ENCODE data around the gene BRF1.
A peak's percentile ranks its signal among the peaks of the same experiment; 100 is the strongest.
"Not testable (repeated sequence)": the region's sequence is repeated elsewhere in the genome, so short reads cannot be mapped to it uniquely, and the experiment has no call there.

Gene BRF1, protein sequence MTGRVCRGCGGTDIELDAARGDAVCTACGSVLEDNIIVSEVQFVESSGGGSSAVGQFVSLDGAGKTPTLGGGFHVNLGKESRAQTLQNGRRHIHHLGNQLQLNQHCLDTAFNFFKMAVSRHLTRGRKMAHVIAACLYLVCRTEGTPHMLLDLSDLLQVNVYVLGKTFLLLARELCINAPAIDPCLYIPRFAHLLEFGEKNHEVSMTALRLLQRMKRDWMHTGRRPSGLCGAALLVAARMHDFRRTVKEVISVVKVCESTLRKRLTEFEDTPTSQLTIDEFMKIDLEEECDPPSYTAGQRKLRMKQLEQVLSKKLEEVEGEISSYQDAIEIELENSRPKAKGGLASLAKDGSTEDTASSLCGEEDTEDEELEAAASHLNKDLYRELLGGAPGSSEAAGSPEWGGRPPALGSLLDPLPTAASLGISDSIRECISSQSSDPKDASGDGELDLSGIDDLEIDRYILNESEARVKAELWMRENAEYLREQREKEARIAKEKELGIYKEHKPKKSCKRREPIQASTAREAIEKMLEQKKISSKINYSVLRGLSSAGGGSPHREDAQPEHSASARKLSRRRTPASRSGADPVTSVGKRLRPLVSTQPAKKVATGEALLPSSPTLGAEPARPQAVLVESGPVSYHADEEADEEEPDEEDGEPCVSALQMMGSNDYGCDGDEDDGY

DNA sequence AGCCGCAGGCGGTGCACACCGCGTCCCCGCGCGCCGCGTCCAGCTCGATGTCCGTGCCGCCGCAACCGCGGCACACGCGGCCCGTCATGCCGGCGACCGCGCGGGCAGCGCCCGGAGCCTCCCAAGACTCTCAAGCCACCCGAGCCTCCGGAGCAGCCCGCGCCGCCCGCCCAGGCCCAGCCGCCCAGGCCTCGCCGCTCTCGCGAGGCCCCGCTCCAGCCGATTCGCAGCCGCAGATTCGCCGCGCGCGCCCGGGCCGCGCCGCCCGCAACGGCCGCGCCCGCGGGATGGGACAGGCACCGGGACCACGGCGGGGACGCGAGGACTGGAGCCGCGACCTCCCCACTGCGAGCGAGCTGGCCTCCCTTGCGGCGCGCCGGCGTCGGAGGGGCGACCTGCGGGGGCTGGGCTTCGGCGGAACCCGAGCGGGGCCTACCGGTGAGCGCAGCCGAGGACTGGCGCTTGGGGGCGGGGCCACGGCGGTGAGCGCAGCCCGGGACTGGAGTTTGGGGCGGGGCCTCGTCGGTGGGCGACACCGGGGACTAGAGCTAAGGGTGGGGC, at the start of gene BRF1:
TSS of gene BRF1 (minus strand) at position 460 of the 561 bp plus-strand sequence. CDS start at position 88, 372 bp downstream.
- intact Hi-C loops (cut with DNase I): loop anchor here (1.0 kb wide), 1 partner anchor 14 kb away; the partner anchor contains the start of gene PACS2
- peak; percentile 74 to 98 (median 87) for DNase-seq

DNA sequence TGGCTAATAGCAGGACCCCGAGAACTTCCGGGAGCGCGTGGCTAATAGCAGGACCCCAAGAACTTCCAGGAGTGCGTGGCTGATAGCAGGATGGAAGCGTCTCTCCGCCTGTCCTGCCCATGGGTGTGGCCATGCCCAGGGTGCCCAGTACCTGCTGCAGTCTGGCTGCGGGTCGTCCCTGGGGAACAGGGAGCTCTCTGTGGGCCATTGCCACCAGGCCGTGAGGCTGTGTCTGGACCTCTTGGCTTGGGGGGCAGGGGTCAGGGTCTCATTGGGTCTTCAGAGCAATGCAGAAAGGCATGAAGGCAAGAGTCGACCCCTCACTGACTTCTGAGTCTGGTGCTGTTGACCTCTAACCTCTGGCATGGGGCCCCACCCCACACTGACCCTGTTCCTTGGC, 49.2 kb upstream of the BRF1 start:
- DNase-seq: no peak
- intact Hi-C loops (cut with DNase I): loop anchor here (5.0 kb wide), 1 partner anchor 38 kb away; the partner anchor contains the start of gene PACS2

DNA sequence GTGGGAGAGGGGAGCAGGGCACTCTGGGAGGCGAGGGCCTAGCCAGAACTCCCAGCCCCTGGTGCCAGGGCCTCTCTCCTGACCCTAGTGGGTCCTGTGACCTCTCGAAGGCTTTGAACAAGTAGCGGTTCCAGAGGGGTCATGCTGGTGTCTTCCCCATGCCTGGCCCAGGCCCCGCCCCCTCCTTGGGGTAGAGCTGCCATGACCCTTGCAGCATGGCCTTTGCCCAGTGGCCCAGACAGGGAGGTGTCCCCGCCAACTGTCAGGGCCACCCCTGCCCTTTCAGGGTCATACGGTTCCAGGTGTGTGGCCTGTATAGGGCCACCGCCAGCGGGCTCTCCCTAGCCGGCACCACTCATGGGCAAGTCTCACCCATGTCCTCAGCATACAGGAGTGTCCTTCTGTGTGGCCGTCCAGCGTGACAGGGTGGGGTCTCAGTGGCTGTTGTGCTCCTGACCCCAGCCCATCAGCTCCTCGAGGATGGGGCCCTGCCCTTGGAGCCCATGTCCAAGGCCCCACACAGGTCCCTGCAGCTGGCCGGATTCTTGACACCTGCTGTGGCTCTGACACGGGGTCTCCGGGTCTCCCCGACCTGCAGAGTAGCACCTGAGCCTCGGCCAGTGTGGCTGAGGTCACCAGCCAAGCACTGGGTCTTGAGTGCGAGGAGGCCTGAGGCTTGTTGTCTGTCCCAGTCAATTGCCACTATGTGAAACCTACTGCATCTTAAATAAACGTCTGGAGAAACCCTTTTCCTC, 48.3 kb upstream of the BRF1 start:
- intact Hi-C loops (cut with DNase I): no loop called here
- DNase-seq: peak in 1 of 10 donors; percentile 81

DNA sequence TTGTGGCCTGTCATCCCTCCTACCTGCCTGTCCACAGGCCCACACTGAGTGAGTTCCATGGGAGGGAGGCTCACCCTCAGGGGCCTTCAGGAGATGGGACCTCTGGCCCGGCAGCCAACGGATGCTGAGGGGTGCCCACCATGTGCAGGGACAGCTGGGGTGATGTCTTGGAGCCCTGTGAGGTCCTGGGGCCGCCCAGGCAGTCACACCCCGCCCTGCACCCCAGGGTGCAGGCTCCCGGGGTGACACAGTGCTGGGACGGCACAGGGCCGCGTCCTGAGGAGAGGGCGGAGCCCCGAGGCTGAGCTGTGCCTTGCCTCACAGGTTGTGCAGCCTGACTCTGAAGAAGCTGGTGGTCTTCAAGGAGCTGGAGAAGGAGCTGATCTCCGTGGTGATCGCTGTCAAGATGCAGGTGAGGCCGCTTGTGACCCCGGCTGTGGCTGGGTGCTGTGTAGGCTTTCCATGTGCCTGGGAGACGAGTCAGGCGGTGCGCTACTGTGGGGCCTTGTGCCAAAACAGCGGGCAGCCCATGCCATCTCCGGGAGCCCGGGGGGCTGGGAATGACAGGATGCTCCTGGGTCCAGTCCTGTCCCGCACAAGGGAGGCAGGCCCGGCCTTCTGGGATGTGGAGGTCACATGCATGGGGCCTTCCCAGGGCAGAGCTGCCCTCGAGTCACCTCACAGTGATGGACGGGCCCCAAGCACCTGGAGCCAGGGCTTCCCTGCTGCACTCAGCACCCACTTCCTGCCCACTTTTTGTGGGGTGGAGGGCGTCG, 47.6 kb upstream of the BRF1 start:
- DNase-seq: peak in 2 of 10 donors; percentile 67 to 89
- intact Hi-C loops (cut with DNase I): no loop called here

DNA sequence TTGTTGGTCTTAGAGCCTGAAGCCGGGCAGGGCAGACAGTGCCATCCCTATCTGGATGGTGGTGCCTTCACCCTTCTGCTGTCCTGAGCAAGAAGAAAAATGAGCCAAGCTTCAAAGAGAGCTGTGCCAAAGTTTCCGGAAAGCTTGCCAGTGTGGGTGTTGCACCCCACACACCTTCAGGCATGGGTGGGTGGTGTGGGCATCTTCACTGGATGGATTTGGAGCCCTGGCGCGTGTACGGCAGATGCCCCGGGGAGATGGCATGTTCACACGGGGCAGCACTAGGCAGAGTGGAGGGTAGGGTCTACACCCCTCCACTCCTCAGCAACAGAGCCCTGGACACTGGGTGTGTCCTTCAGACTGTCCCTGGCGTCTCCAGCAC, 46.8 kb upstream of the BRF1 start:
- peak in 2 of 10 donors; percentile 58 to 74 for DNase-seq
- intact Hi-C loops (cut with DNase I): no loop called here

DNA sequence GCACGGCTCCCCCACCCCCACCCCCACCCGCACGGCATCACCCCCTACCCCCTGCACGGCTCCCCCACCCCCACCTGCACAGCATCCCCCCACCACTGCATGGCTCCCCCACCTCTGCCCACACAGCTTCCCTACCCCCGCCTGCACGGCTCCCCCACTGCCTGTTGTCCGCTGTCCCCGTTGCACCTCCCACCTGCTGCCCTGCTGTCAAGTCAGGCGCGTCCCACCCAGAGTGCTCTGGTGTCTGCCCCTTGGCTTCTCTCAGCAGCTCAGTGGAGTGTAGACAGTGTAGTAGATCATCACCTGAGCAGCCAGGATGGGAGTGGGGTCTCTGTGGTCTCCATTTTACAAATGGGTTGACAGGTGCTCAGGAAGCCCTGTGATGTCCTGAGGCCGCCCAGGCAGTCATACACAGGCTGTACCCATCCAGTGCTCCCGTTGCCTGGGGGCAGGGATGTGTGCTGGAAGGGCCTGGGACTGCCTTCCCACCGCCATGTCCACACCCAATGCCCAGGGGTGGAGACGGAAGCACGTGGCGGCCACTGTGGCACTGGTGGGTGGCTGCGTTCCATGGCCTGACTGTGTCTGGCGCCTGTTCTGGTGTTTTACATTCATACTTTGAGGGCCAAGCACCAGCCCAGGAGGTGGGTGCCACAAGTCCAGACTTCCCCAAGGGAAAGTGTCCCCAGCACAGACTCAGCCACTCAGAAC, 46.2 kb upstream of the BRF1 start:
- DNase-seq: peak in 1 of 10 donors; percentile 74
- intact Hi-C loops (cut with DNase I): no loop called here

DNA sequence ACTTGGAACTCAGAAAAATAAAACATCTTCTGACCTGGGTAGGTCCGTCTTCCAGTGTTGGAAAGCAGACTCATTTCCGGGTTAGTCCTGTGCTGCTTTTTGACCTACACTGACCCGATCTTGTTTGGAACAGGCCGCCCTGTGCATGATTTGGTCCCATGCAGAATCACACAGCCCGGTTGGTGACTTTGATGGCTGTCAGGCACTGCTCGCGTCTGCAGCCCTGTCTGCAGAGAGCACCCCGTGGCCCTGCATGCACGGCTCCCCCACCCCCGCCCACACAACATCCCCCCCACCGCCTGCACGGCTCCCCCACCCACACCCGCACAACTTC, 45.4 kb upstream of the BRF1 start:
- intact Hi-C loops (cut with DNase I): no loop called here
- no peak for DNase-seq

DNA sequence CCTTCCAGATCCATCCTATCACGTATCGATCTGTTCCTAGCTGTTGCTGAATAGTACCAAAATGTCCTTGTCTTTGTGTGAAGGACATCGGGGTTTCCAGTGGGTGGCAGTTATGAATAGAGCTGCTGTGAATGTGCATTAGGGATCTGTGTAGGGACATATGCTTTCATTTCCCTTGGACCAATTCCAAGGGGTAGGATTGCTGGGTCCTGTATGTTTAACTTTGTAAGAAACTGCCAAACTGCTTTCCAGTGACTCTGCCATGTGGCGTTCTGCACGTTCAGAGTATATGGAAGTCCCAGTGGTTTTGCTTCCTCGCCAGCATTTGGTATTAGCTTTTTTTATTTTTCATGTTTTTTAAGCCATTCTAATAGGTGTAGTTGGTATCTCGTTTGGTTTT, 42.4 kb upstream of the BRF1 start:
- no peak for DNase-seq
- intact Hi-C loops (cut with DNase I): no loop called here

DNA sequence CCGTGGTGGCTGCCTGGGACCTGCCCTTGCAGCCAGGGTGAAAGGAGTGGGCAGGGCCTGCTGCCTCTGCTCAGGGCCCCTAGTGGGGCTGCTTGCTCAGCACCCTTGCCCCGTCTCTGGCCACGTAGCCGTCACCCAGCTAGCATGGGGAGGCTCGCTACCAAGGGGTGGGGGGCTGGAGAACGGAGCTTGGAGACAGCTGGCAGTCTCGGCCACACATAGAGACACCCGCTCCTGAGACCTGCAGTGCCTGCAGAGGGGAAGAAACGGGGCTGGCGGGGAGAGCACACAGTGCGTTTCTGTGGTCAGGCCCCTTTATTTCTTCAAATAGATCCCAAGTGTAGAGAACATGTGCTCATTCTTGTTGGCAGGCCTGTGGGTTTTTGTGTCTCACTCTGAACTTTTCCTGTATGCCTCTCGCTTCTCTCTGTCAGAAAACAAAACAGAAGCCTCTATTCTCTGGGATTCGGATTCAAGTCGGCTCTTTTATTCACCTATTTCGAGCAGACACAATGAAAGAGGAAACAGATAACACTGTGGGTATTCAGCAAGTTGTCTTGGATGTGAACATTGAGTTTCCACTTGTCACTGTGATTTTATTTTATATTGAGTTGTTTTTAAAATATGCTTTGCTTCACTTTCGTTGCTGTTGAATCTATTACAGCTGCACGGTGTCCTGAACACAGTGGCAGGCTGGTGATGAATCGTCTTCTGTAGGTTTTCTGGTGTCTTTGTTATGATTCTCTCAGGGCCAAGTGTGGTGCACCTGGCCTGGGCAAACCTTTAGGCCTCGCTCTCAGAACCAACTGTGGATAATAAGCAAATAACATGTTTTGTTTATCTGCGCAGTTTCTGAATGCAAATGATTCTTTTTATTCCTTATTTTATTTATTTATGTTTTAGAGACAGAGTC, 40.3 kb upstream of the BRF1 start:
- DNase-seq: peak in 1 of 10 donors; percentile 64
- intact Hi-C loops (cut with DNase I): no loop called here

DNA sequence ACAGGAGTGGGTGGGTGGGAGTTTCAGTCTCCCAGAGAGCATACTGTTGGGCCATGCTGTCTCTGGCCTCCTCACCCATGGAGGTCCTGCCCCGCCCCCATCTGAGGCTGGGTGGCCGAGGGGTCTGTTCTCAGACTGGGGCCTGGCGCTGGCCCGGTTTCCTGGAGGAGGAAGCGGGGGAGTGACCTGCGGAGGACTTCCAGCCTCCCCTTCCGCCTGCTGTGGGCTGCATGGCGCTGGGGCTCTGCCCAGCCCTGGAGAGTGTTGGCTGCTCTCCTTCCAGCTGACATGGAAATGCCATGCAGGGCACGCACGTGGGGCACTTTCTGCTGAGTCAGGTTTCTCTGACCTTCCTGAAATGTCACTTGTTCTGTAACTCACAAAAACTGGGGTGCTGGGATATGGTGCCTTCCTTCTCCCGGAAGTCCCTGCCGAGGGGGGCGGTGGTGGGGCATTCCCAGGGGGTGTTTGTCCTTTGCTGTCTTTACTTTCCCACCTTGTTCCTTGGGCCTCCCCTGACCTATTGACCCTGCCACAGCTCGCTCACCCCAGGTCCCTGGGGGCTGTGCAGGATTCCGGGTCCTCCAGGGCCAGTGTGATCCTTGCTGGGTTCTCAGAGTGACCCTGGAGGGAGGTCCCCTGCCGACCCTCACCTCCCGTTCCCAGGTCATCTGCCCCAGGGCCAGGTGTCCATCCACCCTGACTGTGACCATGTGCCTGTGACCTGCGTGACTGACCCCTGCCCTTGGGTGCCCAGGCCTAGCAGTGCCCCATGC, 37.4 kb upstream of the BRF1 start:
- intact Hi-C loops (cut with DNase I): no loop called here
- DNase-seq: peak in 7 of 10 donors; percentile 56 to 95 (median 63)

DNA sequence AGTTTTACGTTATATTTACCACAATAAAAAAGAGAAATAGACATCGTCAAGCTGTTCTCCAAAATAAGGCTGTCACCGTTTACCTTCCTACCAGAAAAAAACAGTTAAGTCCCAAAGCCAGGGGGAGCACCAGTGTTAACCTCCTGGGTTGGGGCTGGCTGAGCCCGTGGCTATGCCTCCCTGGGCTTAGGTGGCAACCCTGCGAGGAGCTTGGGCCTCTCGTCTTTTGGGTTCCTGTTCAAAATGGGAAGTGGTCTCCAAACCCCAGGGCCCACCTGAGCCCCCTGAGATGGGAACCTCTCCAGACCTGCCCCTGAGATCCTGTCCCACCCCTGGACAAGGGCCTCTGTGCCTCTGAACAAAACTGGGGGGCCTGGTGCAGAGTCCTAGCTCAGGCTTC, 36.6 kb upstream of the BRF1 start:
- intact Hi-C loops (cut with DNase I): no loop called here
- peak in 1 of 10 donors; percentile 67 for DNase-seq

DNA sequence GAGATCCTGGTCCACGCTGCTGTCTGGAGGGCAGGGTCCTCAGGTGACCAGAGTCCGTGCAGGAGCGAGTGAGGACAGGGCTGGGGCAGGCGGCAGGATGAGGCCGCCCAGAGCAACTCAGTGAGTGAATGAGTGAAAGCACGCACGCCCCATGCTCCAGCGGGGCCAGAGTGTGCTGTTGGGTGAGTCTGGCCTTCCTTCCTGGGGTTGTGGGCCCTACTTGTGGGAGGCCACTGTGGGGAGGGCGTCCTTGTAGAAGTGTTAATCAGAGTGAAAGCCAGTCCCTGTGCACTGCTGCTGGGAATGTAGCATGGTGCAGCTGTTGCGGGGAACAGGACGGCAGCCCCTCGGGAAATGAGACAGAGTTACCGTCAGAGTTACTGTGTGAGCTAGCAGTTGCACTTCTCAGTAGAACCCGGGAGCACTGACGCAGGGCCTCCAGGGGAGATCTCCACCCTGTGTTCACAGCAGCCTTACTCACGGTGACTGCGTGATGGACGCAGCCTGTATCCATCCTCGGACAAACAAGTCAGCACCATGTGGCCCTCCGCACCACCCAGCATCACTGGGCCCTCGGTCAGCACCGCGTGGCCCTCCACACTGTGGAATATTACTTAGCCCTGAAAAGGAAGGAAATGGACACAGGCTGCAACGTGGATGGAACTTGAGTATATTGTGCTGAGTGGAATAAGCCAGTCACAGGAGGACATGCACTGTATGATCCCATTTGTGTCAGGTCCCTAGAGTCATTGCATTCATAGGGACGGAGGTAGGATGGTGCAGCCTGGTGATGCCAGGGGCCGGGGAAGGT, 35.9 kb upstream of the BRF1 start:
- intact Hi-C loops (cut with DNase I): no loop called here
- DNase-seq: peak in 1 of 10 donors; percentile 77

DNA sequence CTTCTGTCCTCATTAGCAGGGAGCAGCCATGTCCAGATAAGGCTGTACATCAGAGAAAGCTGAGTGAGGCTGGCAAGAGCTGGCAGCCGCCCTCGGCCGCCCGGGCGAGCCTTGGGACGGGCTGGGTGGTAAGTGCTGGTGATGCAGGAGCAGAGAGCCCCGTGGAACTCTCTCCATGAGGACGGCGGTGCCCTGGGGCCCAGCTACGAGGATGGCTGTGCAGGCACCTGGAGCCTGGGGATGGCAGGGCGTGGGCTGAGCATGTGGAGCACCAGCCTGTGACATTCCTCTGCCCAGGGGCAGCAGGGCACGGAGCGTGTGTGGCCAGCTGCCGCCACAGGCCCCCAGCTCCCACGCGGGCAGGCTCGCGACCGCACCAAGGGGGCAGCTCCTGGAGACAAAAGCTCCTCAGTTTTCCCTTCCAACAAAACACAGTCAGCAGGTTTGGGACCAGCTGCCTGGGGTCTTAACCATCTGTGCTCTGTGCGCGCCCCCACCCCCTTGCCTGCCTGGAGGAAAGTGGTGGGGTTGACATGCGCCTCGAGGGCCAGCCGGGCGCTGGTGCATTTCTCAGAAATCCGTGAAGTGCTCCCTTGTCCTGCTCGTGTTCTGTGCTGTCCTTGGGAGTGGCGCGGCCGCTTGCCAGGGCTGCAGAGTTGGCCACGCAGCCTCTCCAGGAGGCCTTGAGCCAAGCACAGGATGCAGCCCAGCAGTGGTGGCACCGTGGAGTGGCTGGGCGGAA, 35.1 kb upstream of the BRF1 start:
- peak in 4 of 10 donors; percentile 56 to 92 (median 74) for DNase-seq
- intact Hi-C loops (cut with DNase I): no loop called here

DNA sequence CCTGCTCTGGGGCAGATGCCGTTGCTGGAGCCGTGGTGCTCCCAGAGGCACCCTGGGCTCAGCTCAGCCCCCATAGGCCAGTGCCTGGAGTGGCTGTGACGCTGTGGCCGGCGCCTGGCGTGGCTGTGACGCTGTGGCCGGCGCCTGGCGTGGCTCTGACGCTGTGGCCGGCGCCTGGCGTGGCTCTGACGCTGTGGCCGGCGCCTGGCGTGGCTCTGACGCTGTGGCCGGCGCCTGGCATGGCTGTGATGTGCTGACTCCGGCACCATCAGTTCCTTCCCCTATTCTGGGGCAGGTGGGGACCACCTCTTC, 34.4 kb upstream of the BRF1 start:
- intact Hi-C loops (cut with DNase I): not testable (repeated sequence)

DNA sequence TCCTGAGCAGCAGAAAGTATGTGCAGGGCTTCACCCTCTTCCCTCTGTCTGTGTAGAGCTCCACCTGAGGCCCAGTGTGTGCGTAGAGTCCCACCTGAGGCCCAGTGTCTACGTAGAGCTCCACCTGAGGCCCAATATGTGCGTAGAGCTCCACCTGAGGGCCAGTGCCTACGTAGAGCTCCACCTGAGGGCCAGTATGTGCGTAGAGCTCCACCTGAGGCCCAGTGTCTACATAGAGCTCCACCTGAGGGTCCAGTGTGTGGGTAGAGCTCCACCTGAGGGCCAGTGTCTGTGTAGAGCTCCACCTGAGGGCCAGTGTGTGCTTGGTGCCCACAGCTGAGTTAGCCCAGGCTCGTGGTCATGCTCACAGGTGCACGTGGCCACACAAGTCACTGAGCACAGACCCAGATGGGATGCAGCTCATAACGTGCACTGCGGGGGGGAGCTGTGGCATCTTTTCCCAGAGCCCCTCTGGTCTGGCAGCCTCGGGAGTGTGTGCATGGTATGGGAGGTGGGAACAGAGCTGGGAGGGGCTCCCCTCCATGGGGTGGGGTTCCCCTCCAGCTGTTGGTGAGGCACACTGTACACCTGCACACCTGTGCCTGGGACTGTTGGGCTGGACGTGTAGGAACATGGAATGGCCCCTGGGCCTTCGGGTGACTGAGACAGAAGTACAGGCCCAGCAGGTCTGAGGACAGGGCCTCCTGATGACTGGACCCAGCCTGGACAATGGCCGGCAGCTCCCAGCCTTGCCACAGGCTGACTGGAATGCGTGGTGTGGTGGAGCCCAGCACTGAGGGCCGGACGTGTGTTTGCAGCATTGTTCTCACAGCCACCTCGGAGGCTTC, 33.8 kb upstream of the BRF1 start:
- DNase-seq: peak in 1 of 10 donors; percentile 84
- intact Hi-C loops (cut with DNase I): no loop called here

More for the DNA sequence above, 34.4 kb upstream of the BRF1 start:
- not testable (repeated sequence) for DNase-seq

All from posterior cingulate gyrus (tissue), 11 donors.